Embryonic facial prominence (tissue), 1 donor: ENCODE results near the gene MAGI1.

ENCODE experiments used
- DNase-seq: peaks from one replicate; pipeline ENCODE4 v3.0.0-alpha.2; 2016; ENCODE audit errors: extremely low spot score

Gene MAGI1

DNA sequence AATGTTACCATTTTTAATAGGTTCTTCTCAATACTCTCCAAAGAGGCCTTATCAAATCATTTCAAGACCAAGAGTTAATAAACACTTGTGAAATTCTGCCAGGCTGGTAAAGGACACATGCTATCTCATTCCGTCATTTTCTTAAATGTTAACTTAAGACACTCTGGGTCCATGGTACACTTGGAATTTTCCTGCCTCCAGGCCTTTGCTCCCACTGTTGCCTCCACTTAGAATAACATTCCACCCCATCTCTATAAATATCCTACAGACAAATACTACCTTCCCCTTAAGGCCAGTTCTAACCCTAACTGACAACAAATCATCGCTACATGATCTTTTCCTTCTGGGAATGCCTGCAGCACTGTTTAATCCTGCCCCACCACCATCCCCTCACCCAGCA, 24.1 kb downstream of the MAGI1 start:
- no peak for DNase-seq

GRCh38 chr3:66014056-66014455, 24.7 kb downstream of the MAGI1 start:
- DNase-seq: no peak

GRCh38 chr3:66012711-66013110, 26.0 kb downstream of the MAGI1 start:
- no peak for DNase-seq

- DNase-seq: no peak
These were observed 27.7 kb downstream of the MAGI1 start for GRCh38 chr3:66010739-66011655.

GRCh38 chr3:66010348-66010738, 28.4 kb downstream of the MAGI1 start:
- DNase-seq: no peak

DNA sequence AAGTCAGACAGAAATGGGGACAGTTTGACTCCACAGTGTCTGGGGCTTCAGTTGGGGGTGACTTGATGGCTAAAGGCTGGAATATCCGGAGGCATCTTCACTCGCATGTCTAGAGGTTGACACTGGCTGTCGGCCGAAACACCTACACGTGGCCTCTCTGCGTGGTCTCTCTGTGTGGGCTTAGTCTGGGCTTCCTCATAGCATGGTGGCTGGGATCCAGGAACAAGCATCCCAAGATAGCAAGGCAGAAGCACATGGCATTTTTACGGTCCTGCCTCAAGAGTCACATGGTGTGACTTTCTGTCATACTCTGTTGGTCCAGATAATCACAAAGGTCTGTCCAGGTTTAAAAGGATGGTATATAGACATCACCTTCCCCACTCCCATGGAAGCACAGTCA, 34.5 kb downstream of the MAGI1 start:
- DNase-seq: no peak

DNA sequence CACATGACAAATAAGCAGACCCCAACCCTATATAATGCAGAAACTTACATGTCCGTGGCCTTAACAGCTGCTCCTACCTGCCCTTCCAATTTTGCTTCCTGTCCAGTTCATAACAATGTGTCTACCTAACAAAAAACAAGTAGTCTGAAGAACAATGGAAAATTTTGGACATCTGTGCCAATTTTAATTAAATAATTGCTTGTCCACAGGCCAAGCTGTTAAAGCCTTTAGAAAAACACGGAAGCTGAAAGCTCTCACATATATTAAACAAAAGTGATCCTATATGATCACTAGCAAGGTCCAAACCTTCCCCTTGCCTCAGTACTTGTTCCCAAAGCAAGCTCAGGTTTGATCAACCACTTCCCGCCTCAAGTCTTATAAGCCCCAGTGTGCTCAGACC, 37.1 kb downstream of the MAGI1 start:
- DNase-seq: no peak

GRCh38 chr3:66000506-66000905, 38.2 kb downstream of the MAGI1 start:
- no peak for DNase-seq

DNA sequence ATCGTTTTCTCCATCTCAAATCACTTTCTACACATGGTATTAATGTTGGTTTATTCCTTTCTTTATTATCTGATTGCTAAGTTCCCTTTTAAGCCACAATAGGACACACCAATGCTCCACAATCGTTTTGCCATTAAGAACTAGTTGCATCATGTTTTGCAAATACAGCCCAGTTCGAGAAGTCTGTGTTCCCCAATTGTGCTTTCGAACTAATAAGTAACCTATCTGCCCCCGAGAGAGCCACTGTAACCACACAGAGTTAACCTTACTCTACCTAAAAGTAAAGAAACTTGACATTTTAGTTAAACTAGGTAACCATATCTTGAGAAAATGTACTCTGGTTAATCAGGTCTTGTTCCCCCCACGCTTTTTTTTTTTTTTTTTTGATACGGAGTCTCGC, 39.1 kb downstream of the MAGI1 start:
- no peak for DNase-seq

DNA sequence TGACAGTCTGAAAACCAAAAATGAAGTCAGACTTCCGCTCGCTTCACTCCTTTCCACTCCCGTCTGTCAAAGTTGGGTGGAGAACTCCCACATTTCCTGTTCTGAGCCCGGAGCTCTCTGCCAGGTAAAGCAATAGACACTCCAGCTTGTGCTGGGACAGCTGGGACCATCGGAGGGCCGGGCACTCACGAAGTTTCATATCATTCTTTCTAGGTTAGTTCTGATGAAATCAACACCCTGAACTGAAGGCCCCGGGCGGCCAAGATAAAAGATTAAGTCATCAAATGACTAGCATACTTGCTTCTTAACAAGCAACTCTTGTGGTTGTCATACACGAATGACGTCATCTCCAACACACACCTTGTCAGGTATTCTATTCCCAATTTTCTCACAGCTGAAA, 42.1 kb downstream of the MAGI1 start:
- DNase-seq: peak; percentile 18

GRCh38 chr3:65995515-65995914, 43.2 kb downstream of the MAGI1 start:
- no peak for DNase-seq

DNA sequence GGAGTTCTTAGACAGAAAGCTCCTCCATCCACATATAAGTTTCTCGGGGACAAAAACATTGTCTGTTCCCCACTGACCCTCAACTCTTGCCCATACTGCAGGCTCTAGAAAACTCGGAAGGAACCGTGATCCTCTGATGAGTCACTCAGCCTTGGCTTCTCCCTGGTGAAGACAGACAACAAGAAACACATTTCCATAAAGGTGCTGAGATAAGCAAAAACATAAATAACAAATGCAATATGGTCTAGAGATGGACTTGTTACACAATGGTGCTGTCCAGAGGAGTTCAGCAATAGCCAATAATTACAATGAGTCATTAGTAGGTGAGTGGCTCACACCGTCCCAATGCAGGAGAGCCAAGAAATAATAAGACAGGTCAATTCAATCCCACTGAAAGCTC, 43.7 kb downstream of the MAGI1 start:
- no peak for DNase-seq

- no peak for DNase-seq
These were observed 45.4 kb downstream of the MAGI1 start for GRCh38 chr3:65993134-65993900.

- DNase-seq: no peak
These were observed 46.6 kb downstream of the MAGI1 start for GRCh38 chr3:65992106-65992505.

- DNase-seq: no peak
These were observed 50.1 kb downstream of the MAGI1 start for GRCh38 chr3:65988411-65989180.

DNA sequence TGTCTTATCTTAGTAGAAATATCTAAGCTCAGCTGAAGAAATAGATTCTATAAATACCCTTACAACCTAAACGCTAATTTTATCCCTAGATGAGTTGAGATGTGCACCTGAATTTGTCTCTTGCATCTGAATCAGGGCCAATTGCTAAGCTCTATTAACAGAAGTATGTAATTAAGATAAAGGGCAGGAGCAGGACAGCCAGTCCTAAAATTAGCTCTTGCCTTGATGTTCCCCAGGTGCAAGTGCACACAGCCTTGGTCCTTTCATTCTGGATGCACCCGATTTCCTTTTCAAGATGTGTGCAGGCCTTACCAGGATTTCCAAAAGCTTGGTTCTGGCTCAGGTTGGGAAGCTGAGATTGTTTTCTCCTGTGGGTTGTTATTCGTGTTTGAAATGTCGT, 52.4 kb downstream of the MAGI1 start:
- no peak for DNase-seq

GRCh38 chr3:65984975-65985374, 53.7 kb downstream of the MAGI1 start:
- DNase-seq: no peak

- no peak for DNase-seq
These were observed 55.6 kb downstream of the MAGI1 start for GRCh38 chr3:65983100-65983499.

- DNase-seq: no peak
These were observed 59.0 kb downstream of the MAGI1 start for GRCh38 chr3:65979731-65980130.

GRCh38 chr3:65979162-65979561, 59.6 kb downstream of the MAGI1 start:
- peak; percentile 67 for DNase-seq

GRCh38 chr3:65978116-65978515, 60.6 kb downstream of the MAGI1 start:
- no peak for DNase-seq

DNA sequence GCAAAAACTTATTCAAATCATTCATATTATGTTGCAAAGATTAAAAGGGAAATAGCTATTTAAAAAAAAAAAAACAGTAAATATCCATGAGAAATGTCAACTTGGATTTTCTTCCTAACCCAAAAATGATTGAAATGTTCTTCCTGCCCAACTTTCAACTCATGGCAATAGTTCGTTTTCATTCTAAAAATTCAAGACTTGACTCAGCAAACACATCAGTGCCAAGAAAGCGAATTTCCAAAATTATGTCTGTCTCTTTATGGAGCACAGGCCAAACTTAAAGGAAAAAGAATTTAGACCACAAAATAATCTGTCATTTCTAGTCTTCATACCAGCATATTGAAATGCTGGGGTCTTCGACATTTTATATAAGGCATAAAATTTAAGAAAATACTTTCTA, 63.7 kb downstream of the MAGI1 start:
- DNase-seq: no peak
